DOHH2 (cell line): ENCODE results near the gene SMARCA4.

Experiments
- H3F3A ChIP-seq: fragments of 200-600 bp; sonication (generic), shearing (Covaris generic); 2 replicates; pipeline ENCODE4 v1.6.0; 2016; ENCODE audit warnings: antibody characterized with exemption, mild to moderate bottlenecking; ENCODE audit not compliant: control insufficient read depth, insufficient read depth
- H3K27ac ChIP-seq: fragments of 200-600 bp; sonication (generic); 2 replicates; pipeline ENCODE4 v1.5.1; 2014; ENCODE audit warnings: low read depth, mild to moderate bottlenecking, low read length, moderate library complexity
- H3K27me3 ChIP-seq: fragments of 200-600 bp; sonication (generic); 2 replicates; pipeline ENCODE4 v1.6.1; 2014; ENCODE audit warnings: mild to moderate bottlenecking, low read length, mixed read lengths; ENCODE audit not compliant: control insufficient read depth
- H3K36me3 ChIP-seq: fragments of 200-600 bp; sonication (generic); 2 replicates; pipeline ENCODE4 v1.6.1; 2014; ENCODE audit warnings: mild to moderate bottlenecking, low read length, moderate library complexity, mixed read lengths; ENCODE audit not compliant: control insufficient read depth
- H3K4me1 ChIP-seq: fragments of 200-600 bp; sonication (generic); 2 replicates; pipeline ENCODE4 v1.6.1; 2014; ENCODE audit warnings: mild to moderate bottlenecking, low read length, mixed read lengths; ENCODE audit not compliant: control insufficient read depth
- H3K4me2 ChIP-seq: fragments of 200-600 bp; sonication (generic); 2 replicates; pipeline ENCODE4 v1.6.0; 2014; ENCODE audit warnings: mild to moderate bottlenecking, low read length, moderate library complexity
- H3K4me3 ChIP-seq: fragments of 200-600 bp; sonication (generic); 2 replicates; pipeline ENCODE4 v1.5.1; 2014; ENCODE audit warnings: mild to moderate bottlenecking, low read length, mixed read lengths
- H3K79me2 ChIP-seq: fragments of 200-600 bp; sonication (generic); 2 replicates; pipeline ENCODE4 v1.6.1; 2014; ENCODE audit warnings: mild to moderate bottlenecking, low read length, mixed read lengths; ENCODE audit not compliant: control insufficient read depth
- H3K9me2 ChIP-seq: fragments of 200-600 bp; sonication (generic); replicated peaks from 2 replicates; pipeline ENCODE4 v1.6.1; 2014; ENCODE audit warnings: mild to moderate bottlenecking, low read length, mixed read lengths; ENCODE audit not compliant: control insufficient read depth
- H3K9me3 ChIP-seq: fragments of 200-600 bp; sonication (generic); 2 replicates; pipeline ENCODE4 v1.6.1; 2014; ENCODE audit warnings: antibody characterized with exemption, low read length, mixed read lengths; ENCODE audit not compliant: control insufficient read depth, insufficient read depth
- H4K20me1 ChIP-seq: fragments of 200-600 bp; sonication (generic); 2 replicates; pipeline ENCODE4 v1.6.0; 2014; ENCODE audit warnings: low read depth, mild to moderate bottlenecking, antibody characterized with exemption, low read length, moderate library complexity; ENCODE audit not compliant: control insufficient read depth, insufficient read depth
- EZH2phosphoT487 ChIP-seq: fragments of 200-600 bp; sonication (generic); IDR thresholded peaks from 2 replicates; pipeline ENCODE4 v1.6.1; 2017; ENCODE audit warnings: borderline replicate concordance, mild to moderate bottlenecking, antibody characterized with exemption, low read length, moderate library complexity, mixed read lengths
- TF ChIP-seq, protein P1 (sequence below): fragments of 200-600 bp; sonication (generic); IDR thresholded peaks from one replicate; pipeline ENCODE4 v1.5.1; 2014; ENCODE audit warnings: antibody characterized with exemption, mild to moderate bottlenecking, low read depth, low read length; ENCODE audit not compliant: poor library complexity, severe bottlenecking

The SMARCA4 gene

DNA sequence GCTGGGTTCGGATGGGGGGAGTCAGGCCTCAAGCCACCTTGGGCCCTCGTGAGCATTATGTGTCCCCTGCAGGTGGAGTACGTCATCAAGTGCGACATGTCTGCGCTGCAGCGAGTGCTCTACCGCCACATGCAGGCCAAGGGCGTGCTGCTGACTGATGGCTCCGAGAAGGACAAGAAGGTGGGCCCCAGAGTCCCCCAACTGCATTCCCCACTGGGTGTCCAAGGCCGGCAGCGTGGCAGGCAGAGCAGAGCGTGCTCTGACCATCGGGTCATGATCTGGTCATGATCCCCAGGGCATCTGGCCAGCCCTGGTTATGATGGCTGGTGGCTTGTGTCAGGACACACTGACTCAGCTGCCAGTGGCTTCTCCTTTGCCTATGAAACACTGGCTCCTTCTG is 63.4 kb downstream of the SMARCA4 start:
- no peaks in the 10 kb centered on the region for H3K79me2 ChIP-seq
- H4K20me1 ChIP-seq = no peaks in the 10 kb centered on the region
- H3K27me3 ChIP-seq = no peaks in the 10 kb centered on the region
- peaks cover 95% of the 10 kb centered on the region for H3K36me3 ChIP-seq
- H3K4me1 ChIP-seq = peaks cover 3% of the 10 kb centered on the region; the same call in 1 of the 2 replicates
- TF ChIP-seq EZH2phosphoT487 = no peak
- TF ChIP-seq, protein P1, sequence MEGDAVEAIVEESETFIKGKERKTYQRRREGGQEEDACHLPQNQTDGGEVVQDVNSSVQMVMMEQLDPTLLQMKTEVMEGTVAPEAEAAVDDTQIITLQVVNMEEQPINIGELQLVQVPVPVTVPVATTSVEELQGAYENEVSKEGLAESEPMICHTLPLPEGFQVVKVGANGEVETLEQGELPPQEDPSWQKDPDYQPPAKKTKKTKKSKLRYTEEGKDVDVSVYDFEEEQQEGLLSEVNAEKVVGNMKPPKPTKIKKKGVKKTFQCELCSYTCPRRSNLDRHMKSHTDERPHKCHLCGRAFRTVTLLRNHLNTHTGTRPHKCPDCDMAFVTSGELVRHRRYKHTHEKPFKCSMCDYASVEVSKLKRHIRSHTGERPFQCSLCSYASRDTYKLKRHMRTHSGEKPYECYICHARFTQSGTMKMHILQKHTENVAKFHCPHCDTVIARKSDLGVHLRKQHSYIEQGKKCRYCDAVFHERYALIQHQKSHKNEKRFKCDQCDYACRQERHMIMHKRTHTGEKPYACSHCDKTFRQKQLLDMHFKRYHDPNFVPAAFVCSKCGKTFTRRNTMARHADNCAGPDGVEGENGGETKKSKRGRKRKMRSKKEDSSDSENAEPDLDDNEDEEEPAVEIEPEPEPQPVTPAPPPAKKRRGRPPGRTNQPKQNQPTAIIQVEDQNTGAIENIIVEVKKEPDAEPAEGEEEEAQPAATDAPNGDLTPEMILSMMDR = no peak
- H3K4me2 ChIP-seq = no peak overlapping the region
- H3F3A ChIP-seq = no peaks in the 10 kb centered on the region
- H3K9me3 ChIP-seq = no peaks in the 10 kb centered on the region
- no peak overlapping the region for H3K27ac ChIP-seq
- H3K9me2 ChIP-seq = no peaks in the 10 kb centered on the region
- H3K4me3 ChIP-seq = no peak overlapping the region

DNA sequence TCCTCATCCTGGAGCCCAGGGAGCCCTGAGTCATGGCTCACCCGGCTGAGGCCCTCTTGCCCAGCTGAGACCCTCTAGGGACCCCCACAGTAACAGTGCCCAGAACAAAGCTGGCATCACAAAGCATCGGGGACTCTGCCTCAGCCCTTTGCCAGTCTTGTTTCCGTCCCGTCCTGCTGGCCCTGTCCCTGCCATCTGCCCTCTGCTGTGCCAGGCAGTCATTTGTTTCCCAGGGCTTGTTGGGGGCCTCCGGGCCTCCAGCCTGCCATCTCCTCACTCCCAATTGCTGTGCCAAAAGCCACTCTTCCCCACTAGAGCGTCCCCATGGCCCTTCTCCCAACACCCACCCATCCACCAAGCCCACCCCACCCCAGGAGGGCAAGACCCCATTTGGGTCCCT is 64.2 kb downstream of the SMARCA4 start:
- no peaks in the 10 kb centered on the region for H4K20me1 ChIP-seq
- H3K27ac ChIP-seq = no peak overlapping the region
- no peaks in the 10 kb centered on the region for H3K9me2 ChIP-seq
- no peaks in the 10 kb centered on the region for H3K27me3 ChIP-seq
- peaks cover 93% of the 10 kb centered on the region for H3K36me3 ChIP-seq
- H3K4me3 ChIP-seq = no peak overlapping the region
- H3K79me2 ChIP-seq = no peaks in the 10 kb centered on the region
- no peak for TF ChIP-seq EZH2phosphoT487
- TF ChIP-seq, protein P1 = no peak
- H3F3A ChIP-seq = no peaks in the 10 kb centered on the region
- peaks cover 8% of the 10 kb centered on the region for H3K4me1 ChIP-seq
- H3K9me3 ChIP-seq = no peaks in the 10 kb centered on the region
- no peak overlapping the region for H3K4me2 ChIP-seq

DNA sequence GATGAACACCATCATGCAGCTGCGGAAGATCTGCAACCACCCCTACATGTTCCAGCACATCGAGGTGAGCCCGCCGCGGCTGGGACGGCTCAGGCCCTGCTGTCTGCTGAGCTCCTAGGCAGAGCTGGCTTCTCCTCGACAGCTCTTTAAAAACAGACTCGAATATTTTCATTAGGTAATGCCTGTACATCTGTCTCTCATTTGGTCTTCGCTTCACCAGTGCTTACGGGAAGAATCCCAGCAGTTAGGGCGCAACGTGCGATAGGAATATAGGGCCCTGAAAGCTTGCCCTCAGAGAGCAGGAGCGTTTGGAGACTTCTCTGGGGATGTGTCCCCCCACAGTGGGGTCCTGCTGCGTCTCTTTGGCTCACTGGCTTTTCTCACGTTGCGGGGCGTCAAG is 64.6 kb downstream of the SMARCA4 start:
- peaks cover 93% of the 10 kb centered on the region for H3K36me3 ChIP-seq

More for the DNA sequence above, 64.6 kb downstream of the SMARCA4 start:
- H3K79me2 ChIP-seq = no peaks in the 10 kb centered on the region
- peaks cover 12% of the 10 kb centered on the region for H3K4me1 ChIP-seq
- no peak overlapping the region for H3K4me2 ChIP-seq
- H3K27me3 ChIP-seq = no peaks in the 10 kb centered on the region
- TF ChIP-seq, protein P1 = no peak
- no peak for TF ChIP-seq EZH2phosphoT487
- no peak overlapping the region for H3K4me3 ChIP-seq
- H4K20me1 ChIP-seq = no peaks in the 10 kb centered on the region
- no peaks in the 10 kb centered on the region for H3K9me2 ChIP-seq
- no peaks in the 10 kb centered on the region for H3F3A ChIP-seq
- H3K9me3 ChIP-seq = no peaks in the 10 kb centered on the region
- no peak overlapping the region for H3K27ac ChIP-seq
